ENCODE measurements around the gene PLCG2. TPM values are rescaled to one million over a fixed set of nuclear protein-coding genes. Genes with fewer than 3 reads are reported as not detected.

The PLCG2 gene
- total and polyA plus RNA-seq, 2 donors from 2014 or later, result 50.7 to 55.6 TPM

GRCh38 chr16:81987121-81987520, 208.0 kb downstream of the PLCG2 start:
- DNase-seq, result no peak
- no peak for TF ChIP-seq CTCF (IDR thresholded peaks at IDR 0.05; ENCODE audit: borderline replicate concordance, extremely low read depth, insufficient read depth)
- no peak overlapping the region for H3K9ac ChIP-seq (ENCODE audit: low read length in 3 of 3)
- no peaks in the 10 kb centered on the region for H3K36me3 ChIP-seq (ENCODE audit: control insufficient read depth in 2 of 3, insufficient read depth in 3 of 3, low read length in 3 of 3)
- FAIRE-seq, result no peak
- no peaks in the 10 kb centered on the region for H3K9me3 ChIP-seq (ENCODE audit: control insufficient read depth in 2 of 3, insufficient read depth in 1 of 3, low read length in 3 of 3)
- peaks cover 0 to 2% (median 0%) of the 10 kb centered on the region in 3 donors for H3K4me1 ChIP-seq (ENCODE audit: control insufficient read depth in 2 of 3, insufficient read depth in 2 of 3, low read depth in 1 of 3, low read length in 3 of 3)
- H3K27ac ChIP-seq (ENCODE audit: low read depth in 2 of 2, low read length in 2 of 2), result peak overlapping the region in 1 of 2 donors; percentile 68
- intact Hi-C loops (cut with DNase I), result no loop called here
- H3K4me3 ChIP-seq (ENCODE audit: low read length in 3 of 3), result no peak overlapping the region
- no peaks in the 10 kb centered on the region for H3K27me3 ChIP-seq (ENCODE audit: control insufficient read depth, insufficient read depth, low read length)

GRCh38 chr16:81987706-81988105, 208.6 kb downstream of the PLCG2 start:
- peak overlapping the region; percentile 26 to 68 for H3K27ac ChIP-seq (ENCODE audit: low read depth in 2 of 2, low read length in 2 of 2)
- no peaks in the 10 kb centered on the region for H3K9me3 ChIP-seq (ENCODE audit: control insufficient read depth in 2 of 3, insufficient read depth in 1 of 3, low read length in 3 of 3)
- no peaks in the 10 kb centered on the region for H3K36me3 ChIP-seq (ENCODE audit: control insufficient read depth in 2 of 3, insufficient read depth in 3 of 3, low read length in 3 of 3)
- H3K9ac ChIP-seq (ENCODE audit: low read length in 3 of 3), result no peak overlapping the region
- FAIRE-seq (no peak), DNase-seq (no peak)
- H3K27me3 ChIP-seq (ENCODE audit: control insufficient read depth, insufficient read depth, low read length), result no peaks in the 10 kb centered on the region
- peaks cover 0 to 2% (median 0%) of the 10 kb centered on the region in 3 donors for H3K4me1 ChIP-seq (ENCODE audit: control insufficient read depth in 2 of 3, insufficient read depth in 2 of 3, low read depth in 1 of 3, low read length in 3 of 3)
- no peak overlapping the region for H3K4me3 ChIP-seq (ENCODE audit: low read length in 3 of 3)
- intact Hi-C loops (cut with DNase I), result no loop called here
- no peak for TF ChIP-seq CTCF (IDR thresholded peaks at IDR 0.05; ENCODE audit: borderline replicate concordance, extremely low read depth, insufficient read depth)

- Histone ChIP-seq H3K9ac (ENCODE audit: low read length in 3 of 3) (no peak overlapping the region), H3K9me3 (ENCODE audit: control insufficient read depth in 2 of 3, insufficient read depth in 1 of 3, low read length in 3 of 3) (no peaks in the 10 kb centered on the region), H3K36me3 (ENCODE audit: control insufficient read depth in 2 of 3, insufficient read depth in 3 of 3, low read length in 3 of 3) (no peaks in the 10 kb centered on the region), H3K27me3 (ENCODE audit: control insufficient read depth, insufficient read depth, low read length) (no peaks in the 10 kb centered on the region), H3K27ac (ENCODE audit: low read depth in 2 of 2, low read length in 2 of 2) (no peak overlapping the region), H3K4me3 (ENCODE audit: low read length in 3 of 3) (no peak overlapping the region), H3K4me1 (ENCODE audit: control insufficient read depth in 2 of 3, insufficient read depth in 2 of 3, low read depth in 1 of 3, low read length in 3 of 3) (peaks cover 0 to 6% (median 0%) of the 10 kb centered on the region in 3 donors)
- TF ChIP-seq CTCF (IDR thresholded peaks at IDR 0.05; ENCODE audit: borderline replicate concordance, extremely low read depth, insufficient read depth), result no peak
- DNase-seq (no peak), FAIRE-seq (no peak)
- intact Hi-C loops (cut with DNase I), result no loop called here
Observed at GRCh38 chr16:81992859-81993258, 213.8 kb downstream of the PLCG2 start.

- Histone ChIP-seq H3K9ac (ENCODE audit: low read length in 3 of 3) (no peak overlapping the region), H3K4me1 (ENCODE audit: control insufficient read depth in 2 of 3, insufficient read depth in 2 of 3, low read depth in 1 of 3, low read length in 3 of 3) (peaks cover 0 to 6% (median 0%) of the 10 kb centered on the region in 3 donors), H3K27me3 (ENCODE audit: control insufficient read depth, insufficient read depth, low read length) (no peaks in the 10 kb centered on the region), H3K4me3 (ENCODE audit: low read length in 3 of 3) (no peak overlapping the region), H3K9me3 (ENCODE audit: control insufficient read depth in 2 of 3, insufficient read depth in 1 of 3, low read length in 3 of 3) (no peaks in the 10 kb centered on the region), H3K27ac (ENCODE audit: low read depth in 2 of 2, low read length in 2 of 2) (no peak overlapping the region), H3K36me3 (ENCODE audit: control insufficient read depth in 2 of 3, insufficient read depth in 3 of 3, low read length in 3 of 3) (peaks cover 0 to 13% (median 0%) of the 10 kb centered on the region in 3 donors)
- no peak for TF ChIP-seq CTCF (IDR thresholded peaks at IDR 0.05; ENCODE audit: borderline replicate concordance, extremely low read depth, insufficient read depth)
- no peak for DNase-seq
- FAIRE-seq, result no peak
- intact Hi-C loops (cut with DNase I), result no loop called here
Observed at GRCh38 chr16:81994485-81994884, 215.4 kb downstream of the PLCG2 start.

All from kidney (tissue), 14 donors.